Colonic mucosa (tissue), 4 donors: ENCODE results near the gene KCNB1. TPM values are rescaled to one million over a fixed set of nuclear protein-coding genes. Genes with fewer than 3 reads are reported as not detected.

Source experiments
- DNase-seq: peaks from one replicate; pipeline ENCODE4 v3.0.0-alpha.2; 2020
- H3K27ac ChIP-seq: fragments of 200-600 bp; one replicate; pipeline ENCODE4 v1.8.0; 2021
- H3K27me3 ChIP-seq: fragments of 200-600 bp; one replicate; pipeline ENCODE4 v1.8.0; 2021
- H3K36me3 ChIP-seq: fragments of 200-600 bp; one replicate; pipeline ENCODE4 v1.8.0; 2021
- H3K4me1 ChIP-seq: fragments of 200-600 bp; one replicate; pipeline ENCODE4 v1.8.0; 2021; ENCODE audit warnings: mild to moderate bottlenecking
- H3K4me3 ChIP-seq: fragments of 200-600 bp; one replicate; pipeline ENCODE4 v1.8.0; 2021
- H3K9ac ChIP-seq, 2 donors: one replicate each; pipeline ENCODE4 v1.7.0; 2013; ENCODE audit warnings: control low read depth in 2 of 2, low read depth in 2 of 2, low read length in 2 of 2
- H3K9me3 ChIP-seq: fragments of 200-600 bp; one replicate; pipeline ENCODE4 v1.8.0; 2021
- intact Hi-C: fragments of 100-400 bp; cut with DNase I; formaldehyde crosslinking; loops from one replicate; pipeline ENCODE4 v1.14.1; 2022
- total RNA-seq, 2 donors: library from RNA; stranded (reverse); fragmentation: NEBNext Ultra II Directional in 1 of 2; extraction: Animal tissue kit (Norgen Biotek cat#: 25700) in 1 of 2; gene quantifications; one replicate each; pipeline ENCODE4 v1.2.1, GENCODE V29; 2021
- TF ChIP-seq, protein P1 (sequence below): fragments of 200-600 bp; IDR thresholded peaks from one replicate; pipeline ENCODE4 v1.8.0; 2022; ENCODE audit warnings: antibody characterized with exemption, mild to moderate bottlenecking
- donor health status: healthy.
- donor health status: DM: no; HTN: no; CAD: no.
- donor health status: DM: no; HTN: no; CAD: no.

Gene KCNB1
- total RNA-seq, 2 donors from 2014 or later = 0.37 to 1.9 TPM

GRCh38 chr20:49394757-49395156, 87.7 kb downstream of the KCNB1 start:
- TF ChIP-seq, protein P1, sequence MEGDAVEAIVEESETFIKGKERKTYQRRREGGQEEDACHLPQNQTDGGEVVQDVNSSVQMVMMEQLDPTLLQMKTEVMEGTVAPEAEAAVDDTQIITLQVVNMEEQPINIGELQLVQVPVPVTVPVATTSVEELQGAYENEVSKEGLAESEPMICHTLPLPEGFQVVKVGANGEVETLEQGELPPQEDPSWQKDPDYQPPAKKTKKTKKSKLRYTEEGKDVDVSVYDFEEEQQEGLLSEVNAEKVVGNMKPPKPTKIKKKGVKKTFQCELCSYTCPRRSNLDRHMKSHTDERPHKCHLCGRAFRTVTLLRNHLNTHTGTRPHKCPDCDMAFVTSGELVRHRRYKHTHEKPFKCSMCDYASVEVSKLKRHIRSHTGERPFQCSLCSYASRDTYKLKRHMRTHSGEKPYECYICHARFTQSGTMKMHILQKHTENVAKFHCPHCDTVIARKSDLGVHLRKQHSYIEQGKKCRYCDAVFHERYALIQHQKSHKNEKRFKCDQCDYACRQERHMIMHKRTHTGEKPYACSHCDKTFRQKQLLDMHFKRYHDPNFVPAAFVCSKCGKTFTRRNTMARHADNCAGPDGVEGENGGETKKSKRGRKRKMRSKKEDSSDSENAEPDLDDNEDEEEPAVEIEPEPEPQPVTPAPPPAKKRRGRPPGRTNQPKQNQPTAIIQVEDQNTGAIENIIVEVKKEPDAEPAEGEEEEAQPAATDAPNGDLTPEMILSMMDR = no peak
- H3K4me3 ChIP-seq = no peak overlapping the region
- no peaks in the 10 kb centered on the region for H3K36me3 ChIP-seq
- no peaks in the 10 kb centered on the region for H3K27me3 ChIP-seq
- H3K27ac ChIP-seq = no peak overlapping the region
- H3K9me3 ChIP-seq = no peaks in the 10 kb centered on the region
- intact Hi-C loops = no loop called here
- DNase-seq = no peak
- no peaks in the 10 kb centered on the region for H3K4me1 ChIP-seq
- no peak overlapping the region for H3K9ac ChIP-seq

DNA sequence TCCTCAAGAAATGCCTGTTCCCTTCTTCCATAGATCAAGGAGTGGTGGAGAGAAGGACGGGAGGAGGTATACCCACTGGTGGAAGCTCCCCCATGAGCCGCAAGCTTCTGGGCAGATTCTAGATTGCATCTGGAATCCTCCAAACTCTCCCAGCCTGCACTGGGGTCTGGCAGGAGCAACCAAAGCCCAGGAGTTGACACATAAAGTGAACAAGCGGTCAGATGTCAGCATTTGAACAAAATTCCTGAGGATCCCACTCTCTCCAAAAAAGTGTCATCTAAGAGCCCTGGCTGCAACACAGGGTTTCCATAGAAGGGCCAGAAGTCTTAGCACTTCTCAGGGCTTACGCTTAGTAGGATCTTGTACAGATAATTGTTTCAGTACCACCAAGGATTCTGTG, 88.2 kb downstream of the KCNB1 start:
- Histone ChIP-seq H3K4me1 (no peaks in the 10 kb centered on the region), H3K4me3 (no peak overlapping the region), H3K9ac (no peak overlapping the region), H3K36me3 (no peaks in the 10 kb centered on the region), H3K9me3 (no peaks in the 10 kb centered on the region), H3K27ac (no peak overlapping the region), H3K27me3 (no peaks in the 10 kb centered on the region)
- intact Hi-C loops = no loop called here
- TF ChIP-seq, protein P1 = no peak
- no peak for DNase-seq

DNA sequence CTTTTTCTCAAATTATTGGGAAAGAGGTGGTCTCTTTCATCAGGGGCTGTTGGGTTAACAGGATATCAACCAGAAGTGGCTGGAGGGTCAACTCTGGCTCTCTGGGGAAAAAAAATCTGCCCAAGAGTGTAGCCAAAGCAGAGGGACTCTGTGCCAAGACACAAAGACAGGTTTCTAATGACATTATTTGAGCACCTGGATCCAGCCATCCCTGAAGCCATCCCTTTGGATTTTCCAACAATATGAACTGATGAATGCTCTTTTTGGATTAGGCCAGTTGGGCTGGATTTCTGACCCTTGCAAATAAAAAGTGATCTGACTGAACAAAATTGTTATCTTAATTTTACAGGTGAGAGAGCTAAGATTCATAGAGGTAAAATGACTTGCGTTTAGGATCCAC, 88.7 kb downstream of the KCNB1 start:
- intact Hi-C loops = no loop called here
- H3K36me3 ChIP-seq = no peaks in the 10 kb centered on the region
- H3K27ac ChIP-seq = no peak overlapping the region
- TF ChIP-seq, protein P1 = no peak
- H3K4me3 ChIP-seq = no peak overlapping the region
- H3K27me3 ChIP-seq = no peaks in the 10 kb centered on the region
- H3K9me3 ChIP-seq = no peaks in the 10 kb centered on the region
- no peak overlapping the region for H3K9ac ChIP-seq
- no peaks in the 10 kb centered on the region for H3K4me1 ChIP-seq
- no peak for DNase-seq

DNA sequence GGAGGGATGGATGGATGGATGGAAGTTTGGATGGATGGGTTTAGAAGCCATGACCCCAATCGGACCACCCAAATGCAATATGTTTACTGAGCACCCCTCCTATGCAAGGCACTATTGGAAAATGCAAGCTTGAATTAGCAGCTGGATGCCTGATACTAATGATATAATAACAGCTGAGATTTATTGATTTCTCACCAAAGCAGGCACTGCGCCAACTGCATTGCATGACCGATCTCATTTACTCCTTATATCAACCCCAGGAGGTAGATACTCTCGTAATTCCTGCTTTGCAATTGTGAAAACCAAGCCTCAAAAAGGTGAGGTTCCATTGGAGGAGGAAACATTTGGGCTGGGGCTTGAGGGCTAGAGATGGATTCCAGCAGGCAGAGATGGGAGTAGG, 89.7 kb downstream of the KCNB1 start:
- no peaks in the 10 kb centered on the region for H3K4me1 ChIP-seq
- H3K9me3 ChIP-seq = no peaks in the 10 kb centered on the region
- no peaks in the 10 kb centered on the region for H3K27me3 ChIP-seq
- intact Hi-C loops = no loop called here
- H3K27ac ChIP-seq = no peak overlapping the region
- no peak overlapping the region for H3K4me3 ChIP-seq
- no peak overlapping the region for H3K9ac ChIP-seq
- no peak for DNase-seq
- TF ChIP-seq, protein P1 = no peak
- H3K36me3 ChIP-seq = no peaks in the 10 kb centered on the region

- Histone ChIP-seq H3K9ac (no peak overlapping the region), H3K4me1 (no peaks in the 10 kb centered on the region), H3K9me3 (no peaks in the 10 kb centered on the region), H3K27me3 (no peaks in the 10 kb centered on the region), H3K27ac (no peak overlapping the region), H3K4me3 (no peak overlapping the region), H3K36me3 (no peaks in the 10 kb centered on the region)
- intact Hi-C loops = no loop called here
- DNase-seq = no peak
- TF ChIP-seq, protein P1 = no peak
Observed at GRCh38 chr20:49391404-49392245, 90.8 kb downstream of the KCNB1 start.
